ENCODE data around the gene AK1.

- TF ChIP-seq SIN3A (IDR thresholded peaks at IDR 0.05; ENCODE audit: borderline replicate concordance, insufficient read depth, low read length) (no peak), REST (IDR thresholded peaks at IDR 0.05; ENCODE audit: insufficient read depth in 1 of 2, low read depth in 2 of 2, low read length in 2 of 2) (no peak), FOXP2 (optimal IDR thresholded peaks at IDR 0.05; ENCODE audit: borderline replicate concordance, extremely low read depth, extremely low read length, insufficient read depth) (no peak), TAF1 (IDR thresholded peaks at IDR 0.05; ENCODE audit: borderline replicate concordance, insufficient read depth, low read length) (no peak)
These were observed 5.9 kb downstream of the AK1 start for GRCh38 chr9:127871531-127871930.
